ENCODE data around the gene FHAD1.
"Not testable (repeated sequence)": the region's sequence is repeated elsewhere in the genome, so short reads cannot be mapped to it uniquely, and the experiment has no call there.

The FHAD1 gene

GRCh38 chr1:15424146-15424667, 177.2 kb downstream of the FHAD1 start:
- DNase-seq, result no peak

GRCh38 chr1:15424981-15425380, 178.0 kb downstream of the FHAD1 start:
- DNase-seq, result no peak

GRCh38 chr1:15425521-15425920, 178.5 kb downstream of the FHAD1 start:
- no peak for DNase-seq

- DNase-seq, result no peak
Measured at GRCh38 chr1:15425958-15426357, 178.9 kb downstream of the FHAD1 start.

- DNase-seq, result no peak
Measured at GRCh38 chr1:15426492-15427279, 179.7 kb downstream of the FHAD1 start.

GRCh38 chr1:15427280-15427666, 180.2 kb downstream of the FHAD1 start:
- DNase-seq, result no peak

GRCh38 chr1:15428252-15428651, 181.2 kb downstream of the FHAD1 start:
- DNase-seq, result not testable (repeated sequence)

GRCh38 chr1:15428815-15429435, 181.9 kb downstream of the FHAD1 start:
- DNase-seq, result no peak

GRCh38 chr1:15429701-15430149, 182.7 kb downstream of the FHAD1 start:
- DNase-seq, result no peak

GRCh38 chr1:15430787-15431570, 184.0 kb downstream of the FHAD1 start:
- peak; percentile 55 for DNase-seq

GRCh38 chr1:15431571-15431948, 184.5 kb downstream of the FHAD1 start:
- DNase-seq, result no peak

GRCh38 chr1:15432324-15432723, 185.3 kb downstream of the FHAD1 start:
- peak in 1 of 2 experiments; percentile 35 for DNase-seq

GRCh38 chr1:15433471-15433870, 186.4 kb downstream of the FHAD1 start:
- DNase-seq, result no peak

- not testable (repeated sequence) for DNase-seq
Measured at GRCh38 chr1:15434739-15435138, 187.7 kb downstream of the FHAD1 start.

GRCh38 chr1:15435239-15436077, 188.4 kb downstream of the FHAD1 start:
- no peak for DNase-seq

- no peak for DNase-seq
Measured at GRCh38 chr1:15436881-15437442, 189.9 kb downstream of the FHAD1 start.

GRCh38 chr1:15439325-15439724, 192.3 kb downstream of the FHAD1 start:
- DNase-seq, result no peak

- no peak for DNase-seq
Measured at GRCh38 chr1:15440357-15440756, 193.3 kb downstream of the FHAD1 start.

- no peak for DNase-seq
Measured at GRCh38 chr1:15441247-15441646, 194.2 kb downstream of the FHAD1 start.

- no peak for DNase-seq
Measured at GRCh38 chr1:15442119-15442518, 195.1 kb downstream of the FHAD1 start.

- DNase-seq, result no peak
Measured at GRCh38 chr1:15442759-15443158, 195.7 kb downstream of the FHAD1 start.

- no peak for DNase-seq
Measured at GRCh38 chr1:15443281-15443680, 196.3 kb downstream of the FHAD1 start.

Data from NCI-H446 (cell line).